ENCODE measurements around the gene RNASE13.

The RNASE13 gene

GRCh38 chr14:21034707-21035106, at the start of gene RNASE13:
RNASE13 (minus strand) TSS chr14:21034807; CDS start chr14:21034288, 519 bp downstream.
- no peak for DNase-seq (ENCODE audit: low read depth)

GRCh38 chr14:21084396-21084795, 49.8 kb upstream of the RNASE13 start:
- DNase-seq (ENCODE audit: low read depth): no peak

- no peak for DNase-seq (ENCODE audit: low read depth)
Measured at GRCh38 chr14:21083565-21084325, 49.1 kb upstream of the RNASE13 start.

- no peak for DNase-seq (ENCODE audit: low read depth)
Measured at GRCh38 chr14:21081521-21082142, 47.0 kb upstream of the RNASE13 start.

- no peak for DNase-seq (ENCODE audit: low read depth)
Measured at GRCh38 chr14:21078726-21079125, 44.1 kb upstream of the RNASE13 start.

GRCh38 chr14:21078287-21078686, 43.7 kb upstream of the RNASE13 start:
- no peak for DNase-seq (ENCODE audit: low read depth)

- DNase-seq (ENCODE audit: low read depth): no peak
Measured at GRCh38 chr14:21077672-21078071, 43.1 kb upstream of the RNASE13 start.

- no peak for DNase-seq (ENCODE audit: low read depth)
Measured at GRCh38 chr14:21075719-21076437, 41.3 kb upstream of the RNASE13 start.

- DNase-seq (ENCODE audit: low read depth): no peak
Measured at GRCh38 chr14:21074398-21075272, 40.0 kb upstream of the RNASE13 start.

- DNase-seq (ENCODE audit: low read depth): no peak
Measured at GRCh38 chr14:21073921-21074320, 39.3 kb upstream of the RNASE13 start.

- no peak for DNase-seq (ENCODE audit: low read depth)
Measured at GRCh38 chr14:21072781-21073339, 38.3 kb upstream of the RNASE13 start.

- DNase-seq (ENCODE audit: low read depth): no peak
Measured at GRCh38 chr14:21072031-21072473, 37.4 kb upstream of the RNASE13 start.

- peak; percentile 19 for DNase-seq (ENCODE audit: low read depth)
Measured at GRCh38 chr14:21071225-21072030, 36.8 kb upstream of the RNASE13 start.

GRCh38 chr14:21070610-21071224, 36.1 kb upstream of the RNASE13 start:
- DNase-seq (ENCODE audit: low read depth): no peak

- no peak for DNase-seq (ENCODE audit: low read depth)
Measured at GRCh38 chr14:21070083-21070609, 35.5 kb upstream of the RNASE13 start, which contains the start of gene ARHGEF40. ARHGEF40 (plus strand) TSS chr14:21070304; CDS start chr14:21070397, 93 bp downstream.

- DNase-seq (ENCODE audit: low read depth): no peak
Measured at GRCh38 chr14:21069388-21070082, 34.9 kb upstream of the RNASE13 start.

- DNase-seq (ENCODE audit: low read depth): peak; percentile 22
Measured at GRCh38 chr14:21068521-21069387, 34.1 kb upstream of the RNASE13 start.

- no peak for DNase-seq (ENCODE audit: low read depth)
Measured at GRCh38 chr14:21066882-21067502, 32.4 kb upstream of the RNASE13 start.
